ENCODE measurements around the gene DDX27.

The DDX27 gene

DNA sequence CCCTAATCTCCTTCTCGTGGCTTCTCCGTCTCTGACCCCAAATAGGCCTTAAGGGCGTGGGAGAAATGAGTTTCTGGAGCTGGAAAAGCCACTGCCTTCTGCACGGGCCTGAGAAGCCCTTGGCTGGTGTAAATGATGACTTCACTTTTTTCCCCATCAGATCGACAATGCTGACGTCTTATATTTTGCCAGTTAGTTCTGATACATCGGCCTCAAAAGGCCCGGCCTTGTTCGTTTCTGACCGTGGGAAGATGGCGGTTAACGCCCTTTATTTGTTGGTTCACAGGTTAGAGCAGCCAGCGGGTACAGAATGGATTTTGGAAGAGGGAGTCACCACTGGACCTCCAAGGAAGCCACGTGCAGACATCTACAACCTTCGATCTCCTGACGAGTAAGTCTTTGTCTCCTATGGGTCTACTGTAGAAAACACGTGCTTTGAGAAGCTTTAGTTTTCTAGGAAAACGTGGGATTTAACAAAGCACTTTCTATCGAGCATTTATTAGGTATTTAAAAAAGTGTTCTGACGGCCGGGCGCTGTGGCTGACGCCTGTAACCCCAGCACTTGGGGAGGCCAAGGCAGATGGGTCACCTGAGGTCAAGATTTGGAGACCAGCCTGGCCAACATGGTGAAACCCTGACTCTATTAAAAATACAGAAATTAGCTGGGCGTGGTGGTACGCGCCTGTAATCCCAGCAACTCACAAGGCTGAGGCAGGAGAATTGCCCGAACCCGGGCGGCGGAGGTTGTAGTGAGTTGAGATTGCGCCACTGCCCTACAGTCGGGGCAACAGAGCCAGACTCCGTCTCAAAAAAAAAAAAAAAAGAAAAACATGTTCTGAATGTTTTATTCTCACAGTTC is 59.8 kb downstream of the DDX27 start:
- no peak for DNase-seq

GRCh38 chr20:49279677-49280462 is 60.7 kb downstream of the DDX27 start:
- DNase-seq: no peak

DNA sequence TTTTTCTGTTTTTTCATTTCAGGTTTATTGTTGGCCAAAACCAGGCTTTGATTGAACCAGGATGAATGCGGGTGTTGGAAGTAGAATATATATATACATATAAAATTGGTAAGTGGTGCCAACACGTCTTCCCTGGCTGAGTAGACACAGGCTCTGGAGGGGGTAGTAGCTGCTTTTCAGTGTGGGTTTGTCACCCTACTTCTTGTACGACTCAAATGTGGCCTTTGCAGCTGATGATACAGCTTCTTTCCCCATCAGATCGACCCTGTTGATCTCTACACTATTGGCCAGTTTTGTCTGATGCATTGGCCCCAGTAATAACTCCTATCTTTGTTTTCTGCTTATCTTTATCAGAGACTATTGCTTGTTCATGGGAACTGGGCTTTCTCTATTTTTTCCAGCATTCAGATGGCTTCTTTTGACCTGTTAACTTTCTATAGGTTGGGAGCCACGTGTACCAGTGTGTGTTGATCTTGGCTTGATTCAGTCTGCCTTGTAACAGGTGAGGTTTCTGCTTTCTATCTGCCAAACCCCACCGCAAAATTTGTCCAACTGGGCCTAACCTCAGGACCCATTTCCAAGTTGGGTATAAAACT is 61.3 kb downstream of the DDX27 start:
- no peak for DNase-seq

DNA sequence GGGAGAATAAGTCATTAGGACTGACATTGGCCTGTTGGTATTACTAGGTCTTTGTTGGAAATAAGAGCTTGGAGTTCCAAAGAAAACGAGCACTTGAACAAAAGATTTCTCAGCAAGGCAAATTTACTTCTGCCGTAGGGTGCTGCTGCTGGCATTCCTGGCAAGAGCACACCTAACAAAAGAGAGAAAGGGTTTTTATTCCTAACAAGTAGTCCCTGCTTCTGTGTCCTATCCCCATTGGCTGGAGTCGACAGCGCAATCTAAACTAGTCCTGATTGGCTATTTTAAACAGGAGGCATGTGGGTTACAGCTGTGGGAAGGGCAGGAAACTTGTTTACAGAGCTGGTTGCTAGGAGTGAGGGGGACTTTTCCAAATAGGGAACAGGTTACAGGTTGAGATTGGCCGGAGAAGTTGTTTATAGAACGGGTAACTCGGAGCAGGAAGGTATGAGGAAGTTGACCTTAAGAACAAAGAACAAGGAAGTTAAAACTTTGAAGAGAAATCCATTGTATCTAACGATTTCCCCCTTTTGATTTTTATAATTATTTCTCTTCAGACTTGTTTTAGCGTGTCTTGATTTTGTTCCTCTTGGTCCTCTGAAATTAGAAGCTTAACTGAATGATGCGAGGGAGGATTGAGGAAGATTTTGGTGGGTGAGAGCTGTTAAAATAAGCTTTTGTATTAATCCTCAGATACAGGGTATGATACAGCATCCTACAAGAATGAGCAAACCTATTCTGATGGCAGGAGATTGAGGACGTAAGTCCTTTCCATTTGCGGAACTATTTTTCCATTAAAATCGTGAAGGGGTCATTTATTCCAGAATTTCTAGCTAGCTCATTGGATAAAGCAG is 62.1 kb downstream of the DDX27 start:
- no peak for DNase-seq

DNA sequence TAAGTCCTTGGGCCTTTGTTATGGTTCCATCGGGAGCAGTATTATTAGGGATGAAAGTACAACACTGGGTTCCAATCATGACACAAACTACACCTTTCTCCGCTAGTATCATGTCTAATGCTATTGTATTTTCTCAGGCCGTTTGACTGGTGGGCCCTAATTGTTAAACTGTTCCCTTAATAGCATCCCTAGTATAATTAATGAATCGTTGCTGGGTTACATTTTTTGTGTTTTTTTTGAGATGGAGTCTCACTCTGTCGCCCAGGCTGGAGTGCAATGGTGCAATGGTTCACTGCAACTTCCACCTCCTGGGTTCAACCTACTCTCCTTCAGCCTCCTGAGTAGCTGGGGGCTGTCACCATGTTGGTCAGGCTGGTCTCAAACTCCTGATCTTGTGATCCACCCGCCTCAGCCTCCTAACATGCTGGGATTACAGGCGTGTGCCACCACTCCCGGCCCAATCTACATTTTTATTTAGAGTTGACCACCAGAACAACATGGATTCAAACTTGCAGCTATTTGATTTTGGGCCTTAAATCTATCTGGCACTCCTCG is 62.8 kb downstream of the DDX27 start:
- no peak for DNase-seq

DNA sequence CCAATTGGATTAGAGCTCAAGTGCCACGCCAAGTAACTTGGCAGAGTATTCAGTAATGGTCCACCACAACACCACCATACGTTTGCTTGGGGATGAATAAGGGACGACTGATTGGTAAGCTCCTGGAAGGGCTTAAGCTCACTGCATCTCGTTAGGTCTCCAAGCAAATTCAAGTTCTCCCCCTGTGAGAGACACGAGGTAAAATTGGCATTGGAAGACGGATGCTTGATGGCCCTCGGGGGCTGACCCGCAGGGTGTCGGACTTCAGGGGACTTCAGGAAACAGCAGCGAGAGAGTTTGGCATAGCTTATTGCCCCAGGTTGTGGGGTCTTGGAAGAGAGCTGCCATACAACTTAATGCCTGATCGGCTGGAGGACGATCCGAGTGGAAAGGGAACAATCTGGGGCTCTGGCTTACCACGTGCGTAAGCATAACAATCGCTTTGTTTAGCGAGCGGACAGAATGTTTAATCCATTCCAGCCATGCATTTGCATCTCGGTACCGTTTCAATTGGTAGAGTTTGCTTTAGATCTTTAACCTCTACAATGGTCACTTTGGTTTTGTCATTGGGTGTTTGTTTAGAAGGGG is 63.5 kb downstream of the DDX27 start:
- no peak for DNase-seq

DNA sequence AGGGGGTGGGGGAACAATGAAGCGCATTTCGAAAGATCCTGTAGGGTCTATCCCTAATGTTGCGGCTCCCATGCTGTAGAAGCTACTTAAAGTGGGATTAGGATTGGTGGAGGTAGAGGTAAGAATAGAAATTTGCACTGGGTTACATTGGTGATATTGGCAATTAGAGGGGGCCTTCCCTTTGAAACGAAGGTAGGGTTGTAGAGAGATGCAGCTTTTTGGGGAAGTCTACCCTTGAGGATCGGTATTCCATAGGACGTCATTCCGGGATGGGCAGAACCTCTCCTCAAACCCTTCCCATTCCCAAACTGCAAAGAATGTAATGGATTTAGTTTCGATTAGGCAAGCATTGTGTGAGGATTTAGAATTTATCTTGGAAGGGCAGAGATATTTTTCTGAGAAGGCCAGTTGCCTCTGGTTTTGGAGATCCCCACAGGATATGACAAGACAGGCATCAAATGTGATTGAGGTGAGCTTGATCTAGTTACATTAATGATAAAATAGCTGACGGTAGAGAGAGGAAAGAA is 64.0 kb downstream of the DDX27 start:
- no peak for DNase-seq

DNA sequence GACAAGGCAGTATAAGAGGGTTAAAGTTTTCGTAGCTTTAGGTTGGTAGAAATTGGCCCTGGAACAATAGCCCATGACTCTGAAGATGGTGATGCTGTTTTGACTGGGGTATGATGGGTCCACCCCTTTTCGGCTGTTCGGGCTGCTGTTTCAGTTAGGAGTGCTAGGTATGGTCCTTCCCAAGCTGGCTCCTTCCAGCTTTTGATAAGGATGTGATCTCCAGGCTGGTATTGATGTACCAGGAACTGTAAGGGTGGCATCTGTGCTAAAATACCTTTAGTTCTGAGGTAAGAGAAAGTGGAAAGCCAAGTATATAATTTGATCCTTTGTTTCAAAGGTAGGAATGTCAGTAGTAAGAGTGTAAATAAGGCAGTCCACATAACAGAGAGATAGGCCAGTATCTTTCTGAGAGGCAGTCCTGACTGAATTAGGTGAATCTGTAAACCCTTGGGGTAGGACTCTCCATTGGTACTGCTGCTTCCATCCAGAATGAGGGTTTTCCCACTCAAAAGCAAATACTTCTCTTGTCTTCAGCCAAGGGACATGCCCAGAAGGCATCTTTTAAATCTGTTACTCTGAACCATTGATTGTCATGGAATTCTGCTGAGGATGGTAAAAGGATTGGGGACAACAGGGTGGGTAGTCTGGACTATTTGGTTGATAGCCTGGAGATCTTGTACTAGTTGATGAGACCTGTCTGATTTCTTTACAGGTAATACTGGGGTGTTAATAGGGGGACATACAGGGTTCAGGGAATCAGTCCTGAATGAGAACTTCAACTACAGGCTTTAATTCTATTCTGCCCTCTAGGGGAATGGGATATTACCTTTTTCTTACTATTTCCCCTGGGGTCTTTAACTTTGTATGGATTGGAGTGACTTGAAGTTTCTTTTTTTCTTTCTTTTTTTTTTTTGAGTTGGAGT is 64.7 kb downstream of the DDX27 start:
- no peak for DNase-seq

DNA sequence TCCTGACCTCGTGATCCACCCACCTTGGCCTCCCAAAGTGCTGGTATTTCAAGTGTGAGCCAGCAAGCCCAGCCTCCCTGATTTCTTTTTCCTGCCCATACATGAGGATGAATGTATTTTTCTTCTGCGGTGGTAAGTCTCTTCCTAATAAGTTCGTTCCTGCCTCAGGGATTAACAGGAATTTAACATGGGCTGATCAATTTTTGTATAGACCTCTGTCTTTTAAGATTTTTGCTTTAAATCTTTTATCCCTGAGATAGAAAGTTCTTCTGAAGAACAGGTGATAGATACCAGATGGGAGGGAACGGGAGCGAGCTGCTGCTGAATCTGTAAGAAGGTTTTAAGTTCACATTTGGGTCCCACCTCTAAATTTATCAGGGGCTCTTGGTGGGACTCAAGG is 65.6 kb downstream of the DDX27 start:
- DNase-seq: no peak

DNA sequence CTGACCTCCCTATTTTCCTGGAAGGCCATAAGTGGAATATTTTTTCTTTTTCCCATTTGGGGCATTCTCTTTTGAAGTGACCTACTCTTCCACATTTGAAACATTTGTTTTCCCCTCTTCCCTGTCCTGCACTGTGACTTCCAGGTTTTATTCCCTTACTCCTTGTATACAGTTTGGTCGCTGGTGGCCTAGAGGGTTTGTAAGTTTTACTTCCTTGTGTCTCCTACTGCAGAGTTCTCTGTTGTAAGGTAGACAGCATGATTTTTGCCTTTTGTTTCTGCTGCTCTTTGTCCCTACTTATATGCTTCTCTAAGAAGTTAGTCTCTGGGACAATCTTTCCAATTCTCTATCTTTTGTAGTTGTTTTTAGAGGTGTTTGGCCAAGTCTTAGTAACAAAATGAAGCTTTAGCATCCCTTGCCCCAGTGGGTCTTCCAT is 66.0 kb downstream of the DDX27 start:
- DNase-seq: no peak

DNA sequence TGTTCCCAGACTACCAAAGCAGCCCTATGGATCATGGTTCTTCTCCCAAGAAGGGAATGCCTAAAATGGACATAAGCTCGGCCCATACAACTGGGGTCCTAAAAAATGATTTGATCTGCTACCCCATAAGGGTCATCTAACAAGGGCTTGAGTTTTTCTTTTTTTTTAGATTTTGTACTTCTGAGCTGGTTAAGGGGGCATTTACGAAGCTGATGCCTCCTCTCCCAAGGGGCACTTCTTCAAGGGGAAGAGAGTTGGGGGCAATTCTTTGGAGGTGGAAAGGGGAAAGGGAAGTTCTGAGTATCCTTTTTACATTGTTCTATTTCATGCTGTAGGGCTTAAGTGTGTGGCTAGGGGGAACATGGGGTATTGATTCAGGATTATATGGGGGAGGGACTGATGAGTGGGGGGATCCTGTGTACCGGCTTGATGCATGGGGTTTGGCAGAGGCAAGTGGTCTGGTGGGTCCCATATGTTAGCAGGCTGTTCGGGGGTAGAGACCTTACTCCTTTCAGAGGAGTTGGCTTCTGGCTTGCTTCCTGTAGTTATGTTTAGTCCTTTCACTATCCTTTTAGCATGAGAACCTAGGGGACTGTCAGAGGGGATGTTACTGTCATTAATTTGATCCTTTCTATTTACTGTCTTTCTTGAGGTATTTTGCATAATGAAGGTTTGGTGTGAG is 66.7 kb downstream of the DDX27 start:
- no peak for DNase-seq

- no peak for DNase-seq
These were observed 67.7 kb downstream of the DDX27 start for GRCh38 chr20:49286689-49287551.

GRCh38 chr20:49287555-49288249 is 68.5 kb downstream of the DDX27 start:
- DNase-seq: no peak

- no peak for DNase-seq
These were observed 69.1 kb downstream of the DDX27 start for GRCh38 chr20:49288250-49288751.

DNA sequence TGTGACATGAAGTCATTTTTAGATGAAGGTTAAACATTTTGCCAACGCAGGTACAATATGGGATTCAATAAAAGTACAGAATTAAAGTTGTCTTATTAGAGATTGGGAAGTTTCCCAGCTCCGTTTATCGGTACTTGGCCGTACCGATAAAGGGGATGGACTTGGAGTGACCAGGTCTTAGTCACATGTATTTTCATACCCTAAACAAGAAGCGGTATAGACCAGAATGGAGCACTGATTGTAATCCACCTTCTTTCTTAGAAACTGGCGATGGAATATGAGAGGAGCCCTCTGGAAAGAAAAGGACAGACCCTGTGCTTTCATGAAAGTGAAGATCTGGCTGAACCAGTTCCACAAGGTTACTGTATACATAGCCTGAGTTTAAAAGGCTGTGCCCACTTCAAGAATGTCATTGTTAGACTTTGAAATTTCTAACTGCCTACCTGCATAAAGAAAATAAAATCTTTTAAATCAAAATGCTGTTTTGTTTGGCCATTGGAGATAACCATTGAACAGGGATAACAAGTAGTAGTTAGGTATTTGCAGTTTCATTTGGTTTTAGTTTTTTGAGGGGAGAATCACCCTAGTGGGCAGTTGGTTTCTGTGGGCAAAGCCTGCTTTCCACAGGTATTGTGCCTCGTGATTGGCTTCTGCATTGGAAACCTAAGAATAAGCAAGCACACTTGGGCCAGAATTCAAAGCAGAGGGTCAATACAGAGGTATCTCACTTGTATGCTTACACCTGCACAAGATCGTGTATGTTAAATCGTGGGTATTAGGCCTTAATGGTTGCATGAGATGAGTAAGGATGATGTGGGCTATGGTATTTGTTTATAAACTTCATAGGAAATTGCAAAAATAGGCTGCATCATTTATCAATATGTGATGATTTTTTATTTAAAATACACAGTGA is 69.8 kb downstream of the DDX27 start:
- no peak for DNase-seq

- DNase-seq: no peak
These were observed 71.5 kb downstream of the DDX27 start for GRCh38 chr20:49290608-49291191.

GRCh38 chr20:49291200-49291599 is 72.0 kb downstream of the DDX27 start:
- no peak for DNase-seq
